Activated CD8-positive, alpha-beta T cell treated with anti-CD3 and anti-CD28 coated beads for 36 hours (primary cell): Measurements from ENCODE around the gene DDX4. TPM values are rescaled to one million over a fixed set of nuclear protein-coding genes. Genes with fewer than 3 reads are reported as not detected.
"Not testable (repeated sequence)": the region's sequence is repeated elsewhere in the genome, so short reads cannot be mapped to it uniquely, and the experiment has no call there.

ENCODE experiments used
- ATAC-seq: fragments of 200-7000 bp; cut with Tn5 transposase; one replicate; pipeline ENCODE4 v1.10.0; 2021; ENCODE audit warnings: mild to moderate bottlenecking, moderate library complexity
- CTCF ChIA-PET: fragments of 350-600 bp; sonication (Branson Sonifier 250); formaldehyde crosslinking; loops from one replicate; lab custom pipeline; 2021; ENCODE audit warnings: antibody characterized with exemption; lab: Charles Lee
- POLR2A ChIA-PET: fragments of 350-600 bp; sonication (Branson Sonifier 250); formaldehyde crosslinking; loops from one replicate; lab custom pipeline; 2021; ENCODE audit warnings: antibody characterized with exemption; lab: Charles Lee
- DNase-seq: peaks from one replicate; pipeline ENCODE4 v3.0.0-alpha.2; 2020
- H3K27ac Mint-ChIP-seq: one replicate; pipeline ENCODE4 v1.8.0; 2021; ENCODE audit warnings: mild to moderate bottlenecking, mixed read lengths
- H3K27me3 Mint-ChIP-seq: one replicate; pipeline ENCODE4 v1.8.0; 2021; ENCODE audit warnings: mixed read lengths
- H3K36me3 Mint-ChIP-seq: one replicate; pipeline ENCODE4 v1.8.0; 2021; ENCODE audit warnings: low read depth, mixed read lengths
- H3K4me1 Mint-ChIP-seq: one replicate; pipeline ENCODE4 v1.8.0; 2021; ENCODE audit warnings: low read depth, mixed read lengths
- H3K4me3 Mint-ChIP-seq: one replicate; pipeline ENCODE4 v1.8.0; 2021; ENCODE audit warnings: mild to moderate bottlenecking, moderate library complexity, mixed read lengths
- H3K9me3 Mint-ChIP-seq: one replicate; pipeline ENCODE4 v1.8.0; 2021; ENCODE audit warnings: mixed read lengths
- intact Hi-C: fragments of 100-400 bp; cut with micrococcal nuclease; formaldehyde crosslinking; loops from one replicate; pipeline ENCODE4 v1.10.0; 2022
- total RNA-seq, 2 experiments: library from RNA; stranded (reverse); gene quantifications; one replicate each; pipeline ENCODE4 v1.2.3, GENCODE V29; 2021
- TF ChIP-seq, protein P1 (sequence below): fragments of 200-600 bp; IDR thresholded peaks from one replicate; pipeline ENCODE4 v1.8.0; 2022; ENCODE audit warnings: antibody characterized with exemption, mild to moderate bottlenecking

DDX4 gene
- total RNA-seq, 2 experiments from 2014 or later = not detected

DNA sequence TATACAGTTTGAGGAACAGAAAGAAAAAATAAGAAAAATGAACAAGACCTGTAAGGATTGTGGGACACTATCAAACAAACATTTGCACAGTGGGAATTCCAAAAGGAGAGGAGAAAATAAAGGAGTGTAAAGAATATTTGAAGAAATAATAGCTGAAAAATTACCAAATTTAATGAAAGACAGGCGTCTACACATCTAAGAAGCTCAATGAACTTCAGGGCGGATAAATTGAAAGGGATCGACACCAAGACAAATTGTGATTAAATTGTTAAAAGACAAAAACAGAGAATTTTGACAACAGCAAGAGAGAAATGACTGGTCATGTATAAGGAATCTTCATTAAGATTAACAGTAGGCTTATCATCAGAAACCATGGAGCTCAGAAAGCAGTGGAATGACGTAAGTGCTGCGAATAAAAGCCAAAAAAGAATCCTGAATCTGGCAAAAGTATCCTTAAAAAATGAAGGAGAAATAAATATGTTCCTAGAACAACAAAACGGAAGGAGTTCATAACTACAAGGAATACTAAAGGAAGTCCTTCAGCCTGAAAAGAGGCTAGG lies 22.3 kb upstream of the DDX4 start:
- Mint-ChIP-seq H3K4me3 (no peak overlapping the region), H3K9me3 (peaks cover 2% of the 10 kb centered on the region), H3K27ac (no peak overlapping the region), H3K36me3 (no peaks in the 10 kb centered on the region), H3K4me1 (peaks cover 6% of the 10 kb centered on the region), H3K27me3 (peaks cover 5% of the 10 kb centered on the region)
- ATAC-seq = no peak
- TF ChIP-seq, protein P1, sequence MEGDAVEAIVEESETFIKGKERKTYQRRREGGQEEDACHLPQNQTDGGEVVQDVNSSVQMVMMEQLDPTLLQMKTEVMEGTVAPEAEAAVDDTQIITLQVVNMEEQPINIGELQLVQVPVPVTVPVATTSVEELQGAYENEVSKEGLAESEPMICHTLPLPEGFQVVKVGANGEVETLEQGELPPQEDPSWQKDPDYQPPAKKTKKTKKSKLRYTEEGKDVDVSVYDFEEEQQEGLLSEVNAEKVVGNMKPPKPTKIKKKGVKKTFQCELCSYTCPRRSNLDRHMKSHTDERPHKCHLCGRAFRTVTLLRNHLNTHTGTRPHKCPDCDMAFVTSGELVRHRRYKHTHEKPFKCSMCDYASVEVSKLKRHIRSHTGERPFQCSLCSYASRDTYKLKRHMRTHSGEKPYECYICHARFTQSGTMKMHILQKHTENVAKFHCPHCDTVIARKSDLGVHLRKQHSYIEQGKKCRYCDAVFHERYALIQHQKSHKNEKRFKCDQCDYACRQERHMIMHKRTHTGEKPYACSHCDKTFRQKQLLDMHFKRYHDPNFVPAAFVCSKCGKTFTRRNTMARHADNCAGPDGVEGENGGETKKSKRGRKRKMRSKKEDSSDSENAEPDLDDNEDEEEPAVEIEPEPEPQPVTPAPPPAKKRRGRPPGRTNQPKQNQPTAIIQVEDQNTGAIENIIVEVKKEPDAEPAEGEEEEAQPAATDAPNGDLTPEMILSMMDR = no peak
- intact Hi-C loops = loop anchor here (10.0 kb wide), 1 partner anchor 189 kb away; no protein-coding TSS in a partner anchor
- ChIA-PET CTCF (no interaction called here), POLR2A (interaction anchor here (0.7 kb wide), 1 partner anchor 69 kb away, joined by 3 read pairs; no protein-coding TSS in a partner anchor)
- no peak for DNase-seq

DNA sequence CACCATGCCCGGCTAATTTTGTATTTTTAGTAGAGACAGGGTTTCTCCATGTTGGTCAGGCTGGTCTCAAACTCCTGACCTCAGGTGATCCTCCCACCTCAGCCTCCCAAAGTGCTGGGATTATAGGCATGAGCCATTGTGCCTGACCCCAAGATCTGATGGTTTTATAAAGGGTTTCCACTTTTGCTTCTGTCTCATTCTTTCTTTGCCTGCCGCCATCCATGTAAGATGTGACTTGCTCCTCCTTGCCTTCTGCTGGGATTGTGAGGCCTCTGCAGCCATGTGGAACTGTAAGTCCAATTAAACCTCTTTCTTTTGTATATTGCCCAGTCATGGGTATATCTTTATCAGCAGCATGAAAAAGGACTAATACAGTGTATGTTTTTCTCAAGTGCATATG lies 18.8 kb upstream of the DDX4 start:
- H3K27ac Mint-ChIP-seq, DNase-seq, ATAC-seq, H3K4me3 Mint-ChIP-seq, H3K36me3 Mint-ChIP-seq, H3K9me3 Mint-ChIP-seq, H3K4me1 Mint-ChIP-seq, H3K27me3 Mint-ChIP-seq, CTCF ChIA-PET, POLR2A ChIA-PET: not testable (repeated sequence)
- intact Hi-C loops = loop anchor here (10.0 kb wide), 1 partner anchor 186 kb away; no protein-coding TSS in a partner anchor

DNA sequence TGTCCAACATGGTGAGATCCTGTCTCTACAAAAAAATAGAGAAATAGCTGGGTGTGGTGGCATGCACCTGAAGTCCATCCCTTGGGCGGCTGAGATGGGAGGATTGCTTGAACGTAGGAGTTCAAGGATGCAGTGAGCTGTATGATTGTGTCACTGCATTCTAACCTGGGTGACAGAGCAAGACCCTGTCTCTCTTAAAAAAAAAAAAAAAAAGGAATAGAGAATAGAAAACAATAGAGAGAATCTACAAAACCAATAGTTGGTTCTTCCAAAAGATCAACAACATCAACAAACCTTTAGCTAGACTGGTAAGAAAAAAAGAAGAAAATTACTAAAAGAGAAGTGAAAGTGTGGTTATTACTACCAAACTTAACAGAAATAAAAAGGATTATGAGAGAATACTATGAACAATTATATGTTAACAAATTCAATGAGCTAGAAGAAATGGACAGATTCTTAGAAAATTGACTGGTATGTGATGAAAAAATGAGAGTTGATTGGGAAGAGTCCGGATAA lies 17.6 kb upstream of the DDX4 start:
- CTCF ChIA-PET = interaction anchor here (1.1 to 1.3 kb wide), 2 partner anchors 9 to 12 kb away, joined by 3 to 4 read pairs; no protein-coding TSS in a partner anchor
- H3K9me3 Mint-ChIP-seq = peaks cover 2% of the 10 kb centered on the region

DNA sequence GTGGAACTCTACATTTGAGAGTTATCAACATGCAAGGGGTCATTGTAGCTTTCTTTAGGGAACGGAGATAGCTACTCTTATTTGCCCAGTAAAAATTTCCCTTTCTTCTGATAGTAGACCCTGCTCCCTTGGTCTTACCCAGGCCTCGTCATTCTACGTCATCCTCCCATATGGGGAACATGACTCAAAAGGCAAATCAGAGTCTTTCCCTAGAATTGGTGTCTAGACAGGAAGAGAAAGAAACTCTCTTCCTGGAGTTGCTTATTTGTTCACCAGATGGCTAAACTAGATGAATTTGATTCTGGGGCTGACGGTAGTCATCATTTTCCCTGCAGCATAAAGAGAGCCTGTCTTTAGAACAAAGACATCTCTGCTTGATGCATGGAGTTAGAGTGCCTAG lies 13.6 kb upstream of the DDX4 start:
- TF ChIP-seq, protein P1 = no peak
- intact Hi-C loops = no loop called here
- Mint-ChIP-seq H3K4me3 (no peak overlapping the region), H3K27ac (no peak overlapping the region), H3K27me3 (no peaks in the 10 kb centered on the region), H3K4me1 (no peaks in the 10 kb centered on the region), H3K9me3 (no peaks in the 10 kb centered on the region), H3K36me3 (no peaks in the 10 kb centered on the region)
- DNase-seq (no peak), ATAC-seq (no peak)
- ChIA-PET CTCF (no interaction called here), POLR2A (no interaction called here)

More for the DNA sequence above, 17.6 kb upstream of the DDX4 start:
- Mint-ChIP-seq H3K36me3 (no peaks in the 10 kb centered on the region), H3K27ac (no peak overlapping the region), H3K4me1 (no peaks in the 10 kb centered on the region), H3K4me3 (no peak overlapping the region), H3K27me3 (peaks cover 5% of the 10 kb centered on the region)
- ATAC-seq = no peak
- TF ChIP-seq, protein P1 = no peak
- POLR2A ChIA-PET = no interaction called here
- intact Hi-C loops = no loop called here
- no peak for DNase-seq

DNA sequence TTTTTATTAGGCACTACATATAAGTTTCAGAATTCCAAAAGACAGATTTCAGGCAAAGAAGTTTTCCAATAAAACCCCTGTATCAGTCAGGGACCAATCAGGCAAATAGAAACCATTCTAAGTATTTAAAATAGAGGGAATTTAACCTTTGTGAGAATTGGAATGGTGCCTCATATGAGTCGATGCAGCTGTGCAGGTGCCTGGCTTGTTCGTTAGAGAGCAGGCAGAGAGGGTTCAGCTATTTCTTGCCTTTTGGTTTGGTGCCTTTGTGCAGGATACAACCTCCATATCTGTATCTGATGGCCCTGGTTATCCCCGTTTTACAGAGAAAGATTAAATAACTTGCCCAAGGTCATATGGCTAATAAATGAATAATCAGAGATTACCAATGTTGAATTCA lies 6.0 kb upstream of the DDX4 start:
- no peak overlapping the region for H3K4me3 Mint-ChIP-seq
- H3K36me3 Mint-ChIP-seq = no peaks in the 10 kb centered on the region
- DNase-seq = no peak
- ChIA-PET CTCF (no interaction called here), POLR2A (no interaction called here)
- ATAC-seq = no peak
- TF ChIP-seq, protein P1 = no peak
- H3K27me3 Mint-ChIP-seq = no peaks in the 10 kb centered on the region
- H3K4me1 Mint-ChIP-seq = no peaks in the 10 kb centered on the region
- H3K27ac Mint-ChIP-seq = no peak overlapping the region
- H3K9me3 Mint-ChIP-seq = no peaks in the 10 kb centered on the region
- intact Hi-C loops = no loop called here
